Astrocyte (in vitro differentiated cells and primary cell): ENCODE results near the gene CENPF.

Source experiments
- EZH2 ChIP-seq: IDR thresholded peaks from 2 replicates; pipeline ENCODE4 v1.6.1; 2012; ENCODE audit warnings: mild to moderate bottlenecking, low read length, inconsistent platforms; ENCODE audit not compliant: insufficient read depth
- TF ChIP-seq, protein P1 (sequence below): IDR thresholded peaks from 2 replicates; pipeline ENCODE4 v1.5.1; 2011; ENCODE audit warnings: low read depth, mild to moderate bottlenecking, inconsistent platforms, low read length, moderate library complexity; ENCODE audit not compliant: insufficient read depth

DNA sequence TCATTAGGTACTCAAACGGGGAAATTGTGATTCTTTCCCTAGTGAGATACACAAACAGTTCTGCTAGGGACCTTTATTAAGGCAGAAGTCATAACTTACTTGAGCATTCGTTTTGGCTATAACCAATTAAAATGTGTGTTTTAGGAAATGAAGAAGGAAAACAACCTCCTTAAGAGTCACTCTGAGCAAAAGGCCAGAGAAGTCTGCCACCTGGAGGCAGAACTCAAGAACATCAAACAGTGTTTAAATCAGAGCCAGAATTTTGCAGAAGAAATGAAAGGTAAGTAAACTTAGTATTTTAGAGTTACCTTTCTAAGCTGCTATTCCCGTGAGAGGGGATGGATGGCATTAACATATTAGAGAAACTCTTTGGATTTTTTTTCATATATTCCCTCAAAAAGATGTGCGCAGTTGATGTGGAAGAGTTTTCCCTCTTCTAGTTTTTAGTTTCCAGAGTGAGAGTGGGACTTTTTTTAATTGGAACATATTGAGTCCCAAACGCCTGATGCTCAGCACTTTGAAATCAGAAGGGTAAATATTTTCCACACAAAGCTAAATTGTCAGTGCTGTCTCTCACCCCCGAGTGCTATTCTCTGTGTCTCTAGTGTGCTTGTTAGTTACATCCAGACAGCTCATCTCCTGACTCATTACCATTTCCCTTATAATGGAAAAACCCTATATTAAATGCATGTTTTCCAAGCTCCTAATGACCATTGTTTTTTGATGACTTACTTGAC, 34.9 kb downstream of the CENPF start:
- TF ChIP-seq, protein P1, sequence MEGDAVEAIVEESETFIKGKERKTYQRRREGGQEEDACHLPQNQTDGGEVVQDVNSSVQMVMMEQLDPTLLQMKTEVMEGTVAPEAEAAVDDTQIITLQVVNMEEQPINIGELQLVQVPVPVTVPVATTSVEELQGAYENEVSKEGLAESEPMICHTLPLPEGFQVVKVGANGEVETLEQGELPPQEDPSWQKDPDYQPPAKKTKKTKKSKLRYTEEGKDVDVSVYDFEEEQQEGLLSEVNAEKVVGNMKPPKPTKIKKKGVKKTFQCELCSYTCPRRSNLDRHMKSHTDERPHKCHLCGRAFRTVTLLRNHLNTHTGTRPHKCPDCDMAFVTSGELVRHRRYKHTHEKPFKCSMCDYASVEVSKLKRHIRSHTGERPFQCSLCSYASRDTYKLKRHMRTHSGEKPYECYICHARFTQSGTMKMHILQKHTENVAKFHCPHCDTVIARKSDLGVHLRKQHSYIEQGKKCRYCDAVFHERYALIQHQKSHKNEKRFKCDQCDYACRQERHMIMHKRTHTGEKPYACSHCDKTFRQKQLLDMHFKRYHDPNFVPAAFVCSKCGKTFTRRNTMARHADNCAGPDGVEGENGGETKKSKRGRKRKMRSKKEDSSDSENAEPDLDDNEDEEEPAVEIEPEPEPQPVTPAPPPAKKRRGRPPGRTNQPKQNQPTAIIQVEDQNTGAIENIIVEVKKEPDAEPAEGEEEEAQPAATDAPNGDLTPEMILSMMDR, result peak; percentile 86
- TF ChIP-seq EZH2, result no peak
